Smooth muscle cell (in vitro differentiated cells): ENCODE results near the gene PMIS2. TPM values are rescaled to one million over a fixed set of nuclear protein-coding genes. Genes with fewer than 3 reads are reported as not detected.
A peak's percentile ranks its signal among the peaks of the same experiment; 100 is the strongest.

Source experiments
- DNase-seq: peaks from one replicate; lab custom pipeline; 2025; ENCODE audit not compliant: unreplicated experiment; lab: John Stamatoyannopoulos, UW
- H2AFZ ChIP-seq: fragments of 200-600 bp; sonication (generic); 2 replicates; pipeline ENCODE4 v1.6.0; 2016; ENCODE audit warnings: antibody characterized with exemption, low read depth, mild to moderate bottlenecking
- H3F3A ChIP-seq: fragments of 200-600 bp; sonication (generic); 2 replicates; pipeline ENCODE4 v1.6.0; 2017; ENCODE audit warnings: antibody characterized with exemption, low read depth
- H3K27ac ChIP-seq: fragments of 200-600 bp; sonication (generic); 2 replicates; pipeline ENCODE4 v1.5.1; 2016; ENCODE audit warnings: low read depth, mild to moderate bottlenecking
- H3K27me3 ChIP-seq: fragments of 200-600 bp; sonication (generic); 2 replicates; pipeline ENCODE4 v1.6.1; 2016; ENCODE audit warnings: low read depth, mild to moderate bottlenecking
- H3K36me3 ChIP-seq: fragments of 200-600 bp; sonication (generic); 2 replicates; pipeline ENCODE4 v1.5.1; 2016; ENCODE audit warnings: low read depth
- H3K4me1 ChIP-seq: fragments of 200-600 bp; sonication (generic); 2 replicates; pipeline ENCODE4 v1.5.1; 2016; ENCODE audit warnings: low read depth
- H3K4me2 ChIP-seq: fragments of 200-600 bp; sonication (generic); 2 replicates; pipeline ENCODE4 v1.6.0; 2016; ENCODE audit warnings: mild to moderate bottlenecking
- H3K4me3 ChIP-seq: fragments of 200-600 bp; sonication (generic); 2 replicates; pipeline ENCODE4 v1.5.1; 2016; ENCODE audit warnings: mild to moderate bottlenecking
- H3K79me2 ChIP-seq: fragments of 200-600 bp; sonication (generic); 2 replicates; pipeline ENCODE4 v1.6.0; 2016; ENCODE audit warnings: low read depth, mild to moderate bottlenecking
- H3K9ac ChIP-seq: fragments of 200-600 bp; sonication (generic); 2 replicates; pipeline ENCODE4 v1.6.0; 2016; ENCODE audit warnings: low read depth
- H3K9me3 ChIP-seq: fragments of 200-600 bp; sonication (generic); replicated peaks from 2 replicates; pipeline ENCODE4 v1.5.1; 2016; ENCODE audit warnings: low read depth
- H4K20me1 ChIP-seq: fragments of 200-600 bp; sonication (generic); 2 replicates; pipeline ENCODE4 v1.6.0; 2016; ENCODE audit warnings: low read depth
- WGBS: methylation state at CpG from one replicate; pipeline ENCODE4 v1.1.7; 2016; ENCODE audit warnings: low lambda C conversion rate; 5-methylcytosine and 5-hydroxymethylcytosine counted together
- polyA plus RNA-seq: library from polyadenylated mRNA; unstranded; fragments of >200 nt; fragmentation: Nextera tagmentation; extraction: Ambion mirVana; gene quantifications from 2 replicates; pipeline ENCODE4 v1.2.1, GENCODE V29; 2016
- total RNA-seq: library from RNA; depleted of rRNA; stranded (reverse); fragments of >200 nt; gene quantifications from 2 replicates; pipeline ENCODE4 v1.2.3, GENCODE V29; 2014
- TF ChIP-seq, protein P1 (sequence below): fragments of 200-600 bp; sonication (generic); IDR thresholded peaks from 2 replicates; pipeline ENCODE4 v1.5.1; 2017; ENCODE audit warnings: borderline replicate concordance, mild to moderate bottlenecking, antibody characterized with exemption; ENCODE audit not compliant: insufficient read depth, poor library complexity, severe bottlenecking

Gene PMIS2
- total and polyA plus RNA-seq, 2 experiments from 2014 or later, result not detected

DNA sequence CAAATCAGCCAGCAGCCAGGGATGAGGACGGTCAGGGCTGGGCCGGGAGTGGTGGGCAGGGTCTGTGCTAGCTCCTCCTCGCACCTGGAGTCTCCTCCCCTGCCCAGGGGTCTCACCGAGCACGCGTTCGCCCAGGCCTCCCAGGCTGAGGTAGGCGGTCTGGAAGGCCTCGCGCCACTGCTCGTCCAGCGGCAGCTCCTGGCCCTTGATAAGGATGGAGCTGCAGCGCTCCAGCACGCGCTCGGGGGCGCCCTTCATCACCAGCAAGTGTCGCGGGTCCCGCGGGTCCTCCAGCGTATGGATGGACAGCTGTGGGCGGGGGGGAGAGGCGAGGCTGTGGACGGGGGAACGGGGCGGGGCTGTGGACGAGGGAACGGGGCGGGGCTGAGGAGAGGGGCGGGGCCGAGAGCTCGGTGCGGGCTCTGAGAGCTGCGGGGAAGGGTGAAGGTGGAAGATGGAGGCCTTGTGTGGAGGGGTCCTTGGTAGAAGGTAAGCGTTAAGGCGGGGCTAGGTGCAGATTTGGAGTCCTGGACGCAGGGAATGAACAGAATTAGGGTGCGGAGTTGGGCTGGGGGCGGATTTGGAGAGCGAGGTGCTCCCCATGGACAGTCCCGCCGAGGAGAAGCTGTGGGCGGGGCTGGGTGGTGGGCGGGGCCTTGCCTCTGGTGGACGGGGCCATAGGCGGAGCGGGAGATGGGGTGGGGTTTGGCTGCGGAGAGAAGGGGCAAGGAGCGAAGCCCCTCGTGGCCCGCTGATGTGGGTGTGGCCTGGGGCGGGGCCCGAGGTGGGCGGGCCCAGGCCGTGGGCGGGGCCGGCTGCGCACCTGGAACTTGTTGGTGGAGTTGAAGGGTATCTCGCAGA is 28.2 kb upstream of the PMIS2 start:
- H3K4me3 ChIP-seq, result peak overlapping the region; percentile 41
- no peaks in the 10 kb centered on the region for H3K79me2 ChIP-seq
- peaks cover 3% of the 10 kb centered on the region for H3K4me1 ChIP-seq
- no peaks in the 10 kb centered on the region for H3K36me3 ChIP-seq
- peak overlapping the region; percentile 80 for H3K4me2 ChIP-seq
- DNase-seq, result peak; percentile 48
- H4K20me1 ChIP-seq, result no peaks in the 10 kb centered on the region
- WGBS, result 5% methylated on average over 18 of the region's 60 CpGs
- TF ChIP-seq, protein P1, sequence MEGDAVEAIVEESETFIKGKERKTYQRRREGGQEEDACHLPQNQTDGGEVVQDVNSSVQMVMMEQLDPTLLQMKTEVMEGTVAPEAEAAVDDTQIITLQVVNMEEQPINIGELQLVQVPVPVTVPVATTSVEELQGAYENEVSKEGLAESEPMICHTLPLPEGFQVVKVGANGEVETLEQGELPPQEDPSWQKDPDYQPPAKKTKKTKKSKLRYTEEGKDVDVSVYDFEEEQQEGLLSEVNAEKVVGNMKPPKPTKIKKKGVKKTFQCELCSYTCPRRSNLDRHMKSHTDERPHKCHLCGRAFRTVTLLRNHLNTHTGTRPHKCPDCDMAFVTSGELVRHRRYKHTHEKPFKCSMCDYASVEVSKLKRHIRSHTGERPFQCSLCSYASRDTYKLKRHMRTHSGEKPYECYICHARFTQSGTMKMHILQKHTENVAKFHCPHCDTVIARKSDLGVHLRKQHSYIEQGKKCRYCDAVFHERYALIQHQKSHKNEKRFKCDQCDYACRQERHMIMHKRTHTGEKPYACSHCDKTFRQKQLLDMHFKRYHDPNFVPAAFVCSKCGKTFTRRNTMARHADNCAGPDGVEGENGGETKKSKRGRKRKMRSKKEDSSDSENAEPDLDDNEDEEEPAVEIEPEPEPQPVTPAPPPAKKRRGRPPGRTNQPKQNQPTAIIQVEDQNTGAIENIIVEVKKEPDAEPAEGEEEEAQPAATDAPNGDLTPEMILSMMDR, result no peak
- no peaks in the 10 kb centered on the region for H3F3A ChIP-seq
- peaks cover 54% of the 10 kb centered on the region for H3K27me3 ChIP-seq
- no peaks in the 10 kb centered on the region for H3K9me3 ChIP-seq
- no peak overlapping the region for H3K27ac ChIP-seq
- no peak overlapping the region for H2AFZ ChIP-seq
- H3K9ac ChIP-seq, result no peak overlapping the region

DNA sequence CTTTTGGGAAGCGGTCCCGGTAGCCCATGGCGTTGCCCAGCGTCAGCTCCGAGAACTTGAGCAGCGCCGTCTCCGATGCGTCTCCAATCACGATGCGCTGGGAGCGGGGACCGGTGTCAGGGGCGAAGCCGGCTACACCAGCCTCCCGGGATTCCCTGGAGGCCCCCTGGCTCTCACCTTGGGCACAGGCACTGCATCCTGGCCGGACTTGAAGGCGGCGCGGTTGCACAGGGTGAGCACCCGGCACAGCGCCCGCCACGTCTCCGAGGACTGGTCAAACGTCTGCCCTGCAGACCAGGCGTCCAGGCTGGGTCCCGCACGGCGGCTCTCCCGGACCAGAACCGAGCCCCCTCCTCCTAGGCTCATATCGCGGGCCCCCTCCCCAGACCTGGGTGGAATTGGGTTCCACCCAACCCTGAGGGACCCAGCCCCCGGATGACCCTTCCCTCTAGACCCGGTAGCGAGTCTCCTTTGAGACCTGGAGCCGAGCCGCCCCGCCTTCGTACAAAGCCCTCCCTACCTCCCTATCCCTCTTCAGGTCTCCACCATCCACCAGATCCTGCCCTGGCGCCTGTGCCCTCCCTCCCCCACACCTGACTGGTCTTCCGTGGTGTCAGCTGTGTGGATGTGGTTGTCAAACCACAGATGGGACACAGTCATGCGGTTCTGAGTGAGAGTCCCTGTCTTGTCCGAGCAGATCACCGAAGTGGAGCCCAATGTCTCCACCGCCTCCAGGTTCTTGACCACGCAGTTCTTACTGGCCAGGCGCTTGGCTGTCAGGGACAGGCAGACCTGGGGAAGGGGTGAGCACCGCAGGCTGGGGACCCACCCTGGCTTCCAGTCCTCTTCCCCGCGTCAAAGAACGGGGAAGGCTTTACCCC is 27.3 kb upstream of the PMIS2 start:
- H4K20me1 ChIP-seq, result no peaks in the 10 kb centered on the region
- H3K9me3 ChIP-seq, result no peaks in the 10 kb centered on the region
- H3K4me2 ChIP-seq, result peak overlapping the region; percentile 80
- DNase-seq, result no peak
- H3K4me1 ChIP-seq, result peaks cover 3% of the 10 kb centered on the region
- TF ChIP-seq, protein P1, result no peak
- no peaks in the 10 kb centered on the region for H3K79me2 ChIP-seq
- H3K9ac ChIP-seq, result no peak overlapping the region
- H3K27me3 ChIP-seq, result peaks cover 54% of the 10 kb centered on the region
- no peak overlapping the region for H3K27ac ChIP-seq
- no peak overlapping the region for H2AFZ ChIP-seq
- peak overlapping the region; percentile 41 for H3K4me3 ChIP-seq
- H3K36me3 ChIP-seq, result no peaks in the 10 kb centered on the region
- 43% methylated on average over 44 of the region's 53 CpGs for WGBS
- no peaks in the 10 kb centered on the region for H3F3A ChIP-seq

DNA sequence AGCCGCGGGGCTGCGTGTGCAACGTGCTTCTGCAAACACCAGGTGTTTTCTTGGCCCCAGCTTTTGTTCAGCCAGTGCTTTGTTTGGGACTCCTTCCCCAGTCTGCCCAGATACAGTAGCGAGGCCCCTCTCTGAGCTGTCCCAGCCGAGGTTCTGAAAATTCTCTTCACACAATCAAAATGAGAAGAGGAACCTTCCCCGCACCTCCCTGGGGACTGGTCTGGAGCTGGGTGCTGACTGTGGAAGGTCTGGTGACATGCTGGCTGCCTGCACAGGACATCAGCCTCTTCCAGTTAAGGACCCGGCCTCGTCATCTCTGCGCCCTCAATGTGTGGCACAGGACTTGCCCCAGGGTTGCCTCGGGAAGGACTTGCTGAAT is 26.7 kb upstream of the PMIS2 start:
- H4K20me1 ChIP-seq, result no peaks in the 10 kb centered on the region
- peaks cover 3% of the 10 kb centered on the region for H3K4me1 ChIP-seq
- H3K4me2 ChIP-seq, result no peak overlapping the region
- H3K27ac ChIP-seq, result no peak overlapping the region
- H3K36me3 ChIP-seq, result no peaks in the 10 kb centered on the region
- H3K9me3 ChIP-seq, result no peaks in the 10 kb centered on the region
- no peak overlapping the region for H3K4me3 ChIP-seq
- H2AFZ ChIP-seq, result no peak overlapping the region
- H3F3A ChIP-seq, result no peaks in the 10 kb centered on the region
- DNase-seq, result no peak
- 87% methylated on average over 11 of the region's 11 CpGs for WGBS
- no peaks in the 10 kb centered on the region for H3K79me2 ChIP-seq
- TF ChIP-seq, protein P1, result no peak
- no peak overlapping the region for H3K9ac ChIP-seq
- H3K27me3 ChIP-seq, result peaks cover 54% of the 10 kb centered on the region
